KOPT-K1 (cell line): ENCODE data around the gene DAPK1.

Source experiments
- H3K27ac ChIP-seq: fragments of 200-600 bp; sonication (generic); 2 replicates; pipeline ENCODE4 v1.5.1; 2016; ENCODE audit warnings: antibody characterized with exemption, mild to moderate bottlenecking, low read depth, low read length; ENCODE audit not compliant: poor library complexity, severe bottlenecking
- H3K36me3 ChIP-seq: fragments of 200-600 bp; sonication (generic); 2 replicates; pipeline ENCODE4 v1.5.1; 2017; ENCODE audit warnings: antibody characterized with exemption, mild to moderate bottlenecking, low read length, moderate library complexity; ENCODE audit not compliant: insufficient read depth
- H3K9me3 ChIP-seq: fragments of 200-600 bp; sonication (generic); 2 replicates; pipeline ENCODE4 v1.5.1; 2017; ENCODE audit warnings: antibody characterized with exemption, low read length, mild to moderate bottlenecking; ENCODE audit not compliant: insufficient read depth, poor library complexity, severe bottlenecking

DAPK1 gene

GRCh38 chr9:87556821-87557220, 59.2 kb downstream of the DAPK1 start:
- H3K36me3 ChIP-seq, result no peaks in the 10 kb centered on the region
- no peak overlapping the region for H3K27ac ChIP-seq
- H3K9me3 ChIP-seq, result no peaks in the 10 kb centered on the region

- Histone ChIP-seq H3K9me3 (no peaks in the 10 kb centered on the region), H3K36me3 (no peaks in the 10 kb centered on the region), H3K27ac (no peak overlapping the region)
These were observed 60.3 kb downstream of the DAPK1 start for GRCh38 chr9:87557996-87558395.

GRCh38 chr9:87558606-87559190, 61.0 kb downstream of the DAPK1 start:
- Histone ChIP-seq H3K27ac (no peak overlapping the region), H3K36me3 (no peaks in the 10 kb centered on the region), H3K9me3 (no peaks in the 10 kb centered on the region)

GRCh38 chr9:87562062-87562461, 64.4 kb downstream of the DAPK1 start:
- no peaks in the 10 kb centered on the region for H3K9me3 ChIP-seq
- H3K36me3 ChIP-seq, result no peaks in the 10 kb centered on the region
- H3K27ac ChIP-seq, result no peak overlapping the region

- H3K27ac ChIP-seq, result no peak overlapping the region
- no peaks in the 10 kb centered on the region for H3K9me3 ChIP-seq
- H3K36me3 ChIP-seq, result no peaks in the 10 kb centered on the region
These were observed 65.0 kb downstream of the DAPK1 start for GRCh38 chr9:87562530-87563170.

- no peak overlapping the region for H3K27ac ChIP-seq
- H3K36me3 ChIP-seq, result no peaks in the 10 kb centered on the region
These were observed 66.4 kb downstream of the DAPK1 start for GRCh38 chr9:87564111-87564510.

GRCh38 chr9:87564791-87565241, 67.1 kb downstream of the DAPK1 start:
- H3K9me3 ChIP-seq, result no peaks in the 10 kb centered on the region
- H3K27ac ChIP-seq, result no peak overlapping the region
- no peaks in the 10 kb centered on the region for H3K36me3 ChIP-seq

More at GRCh38 chr9:87564111-87564510, 66.4 kb downstream of the DAPK1 start:
- no peaks in the 10 kb centered on the region for H3K9me3 ChIP-seq

- H3K27ac ChIP-seq, result no peak overlapping the region
- H3K36me3 ChIP-seq, result no peaks in the 10 kb centered on the region
- no peaks in the 10 kb centered on the region for H3K9me3 ChIP-seq
These were observed 69.3 kb downstream of the DAPK1 start for GRCh38 chr9:87567001-87567400.

- H3K36me3 ChIP-seq, result no peaks in the 10 kb centered on the region
- no peaks in the 10 kb centered on the region for H3K9me3 ChIP-seq
- no peak overlapping the region for H3K27ac ChIP-seq
These were observed 69.9 kb downstream of the DAPK1 start for GRCh38 chr9:87567571-87567970.

GRCh38 chr9:87567983-87568382, 70.3 kb downstream of the DAPK1 start:
- Histone ChIP-seq H3K9me3 (no peaks in the 10 kb centered on the region), H3K27ac (no peak overlapping the region), H3K36me3 (no peaks in the 10 kb centered on the region)

GRCh38 chr9:87568401-87568800, 70.7 kb downstream of the DAPK1 start:
- no peaks in the 10 kb centered on the region for H3K9me3 ChIP-seq
- H3K36me3 ChIP-seq, result no peaks in the 10 kb centered on the region
- no peak overlapping the region for H3K27ac ChIP-seq

- H3K36me3 ChIP-seq, result no peaks in the 10 kb centered on the region
- H3K27ac ChIP-seq, result no peak overlapping the region
These were observed 71.4 kb downstream of the DAPK1 start for GRCh38 chr9:87569008-87569509.

GRCh38 chr9:87569518-87569917, 71.9 kb downstream of the DAPK1 start:
- Histone ChIP-seq H3K36me3 (no peaks in the 10 kb centered on the region), H3K9me3 (no peaks in the 10 kb centered on the region), H3K27ac (no peak overlapping the region)

More at GRCh38 chr9:87569008-87569509, 71.4 kb downstream of the DAPK1 start:
- no peaks in the 10 kb centered on the region for H3K9me3 ChIP-seq

- no peak overlapping the region for H3K27ac ChIP-seq
These were observed 72.6 kb downstream of the DAPK1 start for GRCh38 chr9:87570000-87570908.

GRCh38 chr9:87572719-87573118, 75.1 kb downstream of the DAPK1 start:
- no peaks in the 10 kb centered on the region for H3K9me3 ChIP-seq
- no peak overlapping the region for H3K27ac ChIP-seq
- H3K36me3 ChIP-seq, result no peaks in the 10 kb centered on the region

More at GRCh38 chr9:87570000-87570908, 72.6 kb downstream of the DAPK1 start:
- H3K36me3 ChIP-seq, result no peaks in the 10 kb centered on the region
- H3K9me3 ChIP-seq, result no peaks in the 10 kb centered on the region
